Measurements from ENCODE around the gene DUSP5. TPM values are rescaled to one million over a fixed set of nuclear protein-coding genes. Genes with fewer than 3 reads are reported as not detected.

The DUSP5 gene, protein sequence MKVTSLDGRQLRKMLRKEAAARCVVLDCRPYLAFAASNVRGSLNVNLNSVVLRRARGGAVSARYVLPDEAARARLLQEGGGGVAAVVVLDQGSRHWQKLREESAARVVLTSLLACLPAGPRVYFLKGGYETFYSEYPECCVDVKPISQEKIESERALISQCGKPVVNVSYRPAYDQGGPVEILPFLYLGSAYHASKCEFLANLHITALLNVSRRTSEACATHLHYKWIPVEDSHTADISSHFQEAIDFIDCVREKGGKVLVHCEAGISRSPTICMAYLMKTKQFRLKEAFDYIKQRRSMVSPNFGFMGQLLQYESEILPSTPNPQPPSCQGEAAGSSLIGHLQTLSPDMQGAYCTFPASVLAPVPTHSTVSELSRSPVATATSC
- 23.7 TPM for total RNA-seq

DNA sequence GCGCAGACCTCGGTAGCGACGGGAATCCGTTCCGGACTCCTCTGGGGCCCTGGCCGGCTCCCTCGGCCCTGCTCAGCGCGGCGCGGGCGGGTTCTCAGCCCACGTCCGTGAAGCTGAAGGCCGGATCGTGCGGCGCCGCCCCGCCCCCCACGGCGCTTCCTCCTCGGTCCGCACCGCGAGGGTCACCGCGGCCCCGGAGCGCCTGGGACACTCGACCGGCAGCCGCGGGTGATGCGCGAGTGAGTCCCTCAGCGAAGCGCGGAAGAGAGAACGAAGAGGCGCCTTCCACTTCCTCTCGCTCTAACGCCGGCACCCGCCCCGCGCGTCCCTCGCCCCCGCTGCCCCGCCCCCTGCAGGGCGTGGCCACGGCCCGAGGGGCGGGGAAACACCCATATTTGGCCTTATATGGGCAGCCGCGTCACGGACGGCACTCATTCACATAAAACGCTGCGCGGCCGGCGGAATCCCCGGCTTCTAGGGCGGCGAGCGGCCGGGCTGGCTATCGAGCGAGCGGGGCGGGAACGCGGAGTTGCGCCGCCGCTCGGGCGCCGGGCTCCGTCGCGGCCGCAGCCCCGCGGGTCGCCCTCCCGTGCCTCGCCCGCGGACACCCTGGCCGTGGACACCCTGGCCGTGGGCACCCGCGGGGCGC lies at the start of gene DUSP5:
Gene DUSP5 (plus strand): TSS at position 470 of the 649 bp plus-strand sequence. CDS start 215 bp downstream, outside the sequence.

Other genes starting within 250 kb of the DUSP5 start
- 14.1 TPM for gene SMNDC1, start 193.0 kb upstream of the DUSP5 start, total RNA-seq
- gene SMC3, start 69.8 kb downstream of the DUSP5 start, total RNA-seq = 23.6 TPM
- gene RBM20, start 146.4 kb downstream of the DUSP5 start, total RNA-seq = 5.4 TPM

Data from metanephros (tissue), 1 donor.